ENCODE data around the gene COPS8.

DNA sequence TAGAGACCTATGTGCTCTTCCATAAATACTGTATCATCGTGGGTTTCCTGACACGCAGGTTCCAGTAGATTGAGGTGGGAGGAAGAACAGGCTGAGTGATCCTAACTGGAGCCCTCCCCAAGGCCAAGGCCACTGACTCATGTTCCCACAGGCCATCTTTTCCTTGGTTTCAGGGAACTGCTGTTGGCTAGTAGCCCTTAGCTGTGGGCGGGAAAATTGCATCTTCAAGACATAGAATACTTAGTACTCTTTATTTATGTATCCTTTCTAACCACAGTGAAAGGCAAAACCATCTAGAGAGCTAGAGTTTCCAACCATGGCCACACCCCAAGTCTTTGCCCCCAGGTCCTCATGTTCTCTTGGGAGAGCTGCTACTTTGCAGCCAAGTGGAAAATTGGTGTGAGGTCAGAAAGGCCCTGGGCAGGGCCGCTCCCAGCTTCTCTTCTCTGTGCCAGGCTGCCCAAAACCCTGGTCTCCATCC lies 55.9 kb downstream of the COPS8 start:
- TF ChIP-seq, protein P1, sequence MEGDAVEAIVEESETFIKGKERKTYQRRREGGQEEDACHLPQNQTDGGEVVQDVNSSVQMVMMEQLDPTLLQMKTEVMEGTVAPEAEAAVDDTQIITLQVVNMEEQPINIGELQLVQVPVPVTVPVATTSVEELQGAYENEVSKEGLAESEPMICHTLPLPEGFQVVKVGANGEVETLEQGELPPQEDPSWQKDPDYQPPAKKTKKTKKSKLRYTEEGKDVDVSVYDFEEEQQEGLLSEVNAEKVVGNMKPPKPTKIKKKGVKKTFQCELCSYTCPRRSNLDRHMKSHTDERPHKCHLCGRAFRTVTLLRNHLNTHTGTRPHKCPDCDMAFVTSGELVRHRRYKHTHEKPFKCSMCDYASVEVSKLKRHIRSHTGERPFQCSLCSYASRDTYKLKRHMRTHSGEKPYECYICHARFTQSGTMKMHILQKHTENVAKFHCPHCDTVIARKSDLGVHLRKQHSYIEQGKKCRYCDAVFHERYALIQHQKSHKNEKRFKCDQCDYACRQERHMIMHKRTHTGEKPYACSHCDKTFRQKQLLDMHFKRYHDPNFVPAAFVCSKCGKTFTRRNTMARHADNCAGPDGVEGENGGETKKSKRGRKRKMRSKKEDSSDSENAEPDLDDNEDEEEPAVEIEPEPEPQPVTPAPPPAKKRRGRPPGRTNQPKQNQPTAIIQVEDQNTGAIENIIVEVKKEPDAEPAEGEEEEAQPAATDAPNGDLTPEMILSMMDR (IDR thresholded peaks at IDR 0.05; ENCODE audit: extremely low read depth in 1 of 2, insufficient read depth in 1 of 2, low read depth in 1 of 2, low read length in 2 of 2), result no peak
- TF ChIP-seq JUN (IDR thresholded peaks at IDR 0.05; ENCODE audit: borderline replicate concordance, insufficient read depth, insufficient read length, low read depth), result no peak
- TF ChIP-seq POLR2A (IDR thresholded peaks at IDR 0.05; ENCODE audit: low read depth, low read length), result no peak
- TF ChIP-seq POLR2AphosphoS5 (IDR thresholded peaks at IDR 0.05; ENCODE audit: insufficient read depth, low read depth, low read length), result no peak
